Osteoblast (primary cell): ENCODE measurements around the gene CMIP. TPM values are rescaled to one million over a fixed set of nuclear protein-coding genes. Genes with fewer than 3 reads are reported as not detected.

Experiments
- DNase-seq: peaks from one replicate; pipeline ENCODE4 v3.0.0; 2011; ENCODE audit warnings: low spot score, mixed read lengths; ENCODE audit not compliant: insufficient read length; ENCODE audit errors: missing footprints
- H2AFZ ChIP-seq: 2 replicates; pipeline ENCODE4 v1.6.0; 2011; ENCODE audit warnings: mild to moderate bottlenecking, low read length
- H3K27ac ChIP-seq: 2 replicates; pipeline ENCODE4 v1.5.1; 2011; ENCODE audit warnings: mild to moderate bottlenecking, low read depth, low read length, moderate library complexity
- H3K27me3 ChIP-seq: 2 replicates; pipeline ENCODE4 v1.6.0; 2012; ENCODE audit warnings: mild to moderate bottlenecking, control low read depth, inconsistent platforms, low read length, moderate library complexity; ENCODE audit not compliant: insufficient read depth
- H3K36me3 ChIP-seq: 2 replicates; pipeline ENCODE4 v1.5.1; 2011; ENCODE audit warnings: mild to moderate bottlenecking, low read length, control low read depth, moderate library complexity; ENCODE audit not compliant: insufficient read depth
- H3K4me1 ChIP-seq: 2 replicates; pipeline ENCODE4 v1.5.1; 2011; ENCODE audit warnings: mild to moderate bottlenecking, low read length, control low read depth, moderate library complexity; ENCODE audit not compliant: insufficient read depth
- H3K4me2 ChIP-seq: 2 replicates; pipeline ENCODE4 v1.6.0; 2011; ENCODE audit warnings: mild to moderate bottlenecking, low read length; ENCODE audit not compliant: insufficient read depth
- H3K4me3 ChIP-seq: fragments of 200-600 bp; sonication (generic); 3 replicates; pipeline ENCODE4 v1.5.1; 2012; ENCODE audit warnings: mild to moderate bottlenecking, low read length, inconsistent platforms; ENCODE audit not compliant: insufficient read depth
- H3K79me2 ChIP-seq: 2 replicates; pipeline ENCODE4 v1.6.0; 2012; ENCODE audit warnings: mild to moderate bottlenecking, low read length, control low read depth, inconsistent platforms; ENCODE audit not compliant: insufficient read depth
- H3K9me3 ChIP-seq: 2 replicates; pipeline ENCODE4 v1.5.1; 2011; ENCODE audit warnings: low read depth, low read length, control low read depth
- H4K20me1 ChIP-seq: 2 replicates; pipeline ENCODE4 v1.6.0; 2012; ENCODE audit warnings: mild to moderate bottlenecking, low read length, control low read depth; ENCODE audit not compliant: insufficient read depth
- CTCF ChIP-seq: IDR thresholded peaks from 2 replicates; pipeline ENCODE4 v1.5.1; 2011; ENCODE audit warnings: mild to moderate bottlenecking, low read depth, low read length, moderate library complexity; ENCODE audit errors: extremely low read depth
- total RNA-seq: library from RNA; depleted of rRNA; stranded (reverse); fragments of >200 nt; gene quantifications from 2 replicates; pipeline ENCODE4 v1.2.3, GENCODE V29; 2012

Gene CMIP
- total RNA-seq, 1 donor, result 8.3 TPM

GRCh38 chr16:81728435-81728834 is 283.8 kb downstream of the CMIP start:
- no peak for TF ChIP-seq CTCF

GRCh38 chr16:81729451-81729850 is 284.8 kb downstream of the CMIP start:
- Histone ChIP-seq H3K4me2 (no peak overlapping the region), H3K27me3 (peaks cover 15% of the 10 kb centered on the region), H3K4me3 (no peak overlapping the region), H3K36me3 (no peaks in the 10 kb centered on the region), H3K4me1 (peaks cover 8% of the 10 kb centered on the region), H3K79me2 (no peaks in the 10 kb centered on the region), H4K20me1 (no peaks in the 10 kb centered on the region), H2AFZ (no peak overlapping the region), H3K27ac (no peak overlapping the region), H3K9me3 (no peaks in the 10 kb centered on the region)
- DNase-seq, result no peak
- TF ChIP-seq CTCF, result no peak

More at GRCh38 chr16:81728435-81728834, 283.8 kb downstream of the CMIP start:
- Histone ChIP-seq H3K4me3 (no peak overlapping the region), H3K36me3 (no peaks in the 10 kb centered on the region), H3K27ac (no peak overlapping the region), H2AFZ (no peak overlapping the region), H3K79me2 (no peaks in the 10 kb centered on the region), H3K27me3 (peaks cover 16% of the 10 kb centered on the region), H3K4me2 (no peak overlapping the region), H3K4me1 (peaks cover 8% of the 10 kb centered on the region), H3K9me3 (no peaks in the 10 kb centered on the region), H4K20me1 (no peaks in the 10 kb centered on the region)
- DNase-seq, result no peak

- DNase-seq, result peak; percentile 97
- peak overlapping the region; percentile 71 for H2AFZ ChIP-seq
- no peak overlapping the region for H3K27ac ChIP-seq
- peak overlapping the region; percentile 85 for H3K4me2 ChIP-seq
- H3K27me3 ChIP-seq, result peaks cover 6% of the 10 kb centered on the region
- no peaks in the 10 kb centered on the region for H4K20me1 ChIP-seq
- H3K9me3 ChIP-seq, result no peaks in the 10 kb centered on the region
- H3K79me2 ChIP-seq, result no peaks in the 10 kb centered on the region
- TF ChIP-seq CTCF, result peak; percentile 37
- peaks cover 8% of the 10 kb centered on the region for H3K4me1 ChIP-seq
- H3K36me3 ChIP-seq, result no peaks in the 10 kb centered on the region
- peak overlapping the region; percentile 67 for H3K4me3 ChIP-seq
Measured at GRCh38 chr16:81730090-81731051, 285.8 kb downstream of the CMIP start.

GRCh38 chr16:81731649-81732048 is 287.0 kb downstream of the CMIP start:
- H3K79me2 ChIP-seq, result no peaks in the 10 kb centered on the region
- no peak for DNase-seq
- no peaks in the 10 kb centered on the region for H4K20me1 ChIP-seq
- H3K4me3 ChIP-seq, result no peak overlapping the region
- no peaks in the 10 kb centered on the region for H3K36me3 ChIP-seq
- H3K4me2 ChIP-seq, result no peak overlapping the region
- no peaks in the 10 kb centered on the region for H3K9me3 ChIP-seq
- TF ChIP-seq CTCF, result no peak
- H2AFZ ChIP-seq, result no peak overlapping the region
- peaks cover 8% of the 10 kb centered on the region for H3K4me1 ChIP-seq
- H3K27ac ChIP-seq, result no peak overlapping the region
- H3K27me3 ChIP-seq, result peaks cover 3% of the 10 kb centered on the region
